Activated naive CD4-positive, alpha-beta T cell treated with Interleukin-2 at 50 U/mL for 16 hours (primary cell): ENCODE measurements around the gene MIOS.

Experiments used
- DNase-seq: peaks from one replicate; pipeline ENCODE4 v3.0.0-alpha.2; 2020

Gene MIOS

GRCh38 chr7:7566651-7567611 is at the start of gene MIOS:
TSS of gene MIOS (plus strand) at chr7:7566884. CDS start at chr7:7572476, 5,592 bp downstream.
- DNase-seq, result peak; percentile 82

GRCh38 chr7:7517754-7518153 is 48.9 kb upstream of the MIOS start:
- DNase-seq, result no peak

DNA sequence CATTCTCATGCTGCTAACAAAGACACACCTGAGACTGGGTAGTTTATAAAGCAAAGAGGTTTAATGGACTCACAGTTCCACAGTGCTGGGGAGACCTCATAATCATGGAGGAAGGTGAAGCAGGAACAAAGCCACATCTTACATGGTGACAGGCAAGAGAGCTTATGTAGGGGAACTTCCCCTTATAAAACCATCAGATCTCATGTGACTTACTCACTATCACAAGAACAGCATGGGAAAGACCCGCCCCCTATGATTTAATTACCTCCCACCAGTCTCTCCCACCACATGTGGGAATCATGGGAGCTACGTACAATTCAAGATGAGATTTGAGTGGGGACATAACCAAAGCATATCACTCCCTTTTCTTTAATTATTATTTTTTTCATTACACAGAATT is 47.6 kb upstream of the MIOS start:
- DNase-seq, result no peak

DNA sequence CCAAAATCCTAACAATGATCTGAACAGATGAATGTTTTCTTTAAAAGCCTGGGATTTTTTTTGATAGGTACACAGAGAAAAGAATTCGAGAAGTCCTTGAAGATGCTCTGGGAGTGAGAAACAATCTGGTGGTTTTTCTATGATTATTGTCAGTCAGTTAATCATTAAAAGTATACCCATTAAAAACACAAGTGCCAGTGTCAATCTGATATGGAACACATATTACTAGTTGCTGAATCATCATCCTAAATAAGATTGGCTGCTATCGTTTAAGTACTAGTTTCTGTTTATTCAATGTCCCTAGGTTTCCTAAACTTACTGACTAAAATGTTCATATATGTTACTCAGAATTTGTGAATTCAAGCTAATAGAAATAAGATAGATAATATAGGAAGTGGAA is 47.2 kb upstream of the MIOS start:
- no peak for DNase-seq

- no peak for DNase-seq
Observed at GRCh38 chr7:7521259-7521658, 45.4 kb upstream of the MIOS start.

DNA sequence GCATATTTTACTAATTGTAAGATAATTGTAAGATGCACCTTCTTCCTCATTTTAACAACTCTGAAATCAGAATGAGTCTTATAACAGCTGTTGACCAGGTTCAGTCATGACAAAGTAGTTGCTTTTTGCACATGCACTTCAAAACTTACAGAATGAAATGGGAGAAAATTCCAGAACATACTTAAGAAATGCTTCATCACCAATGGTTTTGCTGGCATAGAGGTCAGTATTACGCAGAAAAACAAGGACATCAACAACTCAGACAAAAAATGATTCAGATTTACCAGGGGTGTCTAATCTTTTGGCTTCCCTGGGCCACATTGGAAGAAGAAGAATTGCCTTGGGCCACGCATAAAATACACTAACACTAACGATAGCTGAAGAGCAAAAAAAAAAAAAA is 44.3 kb upstream of the MIOS start:
- no peak for DNase-seq

DNA sequence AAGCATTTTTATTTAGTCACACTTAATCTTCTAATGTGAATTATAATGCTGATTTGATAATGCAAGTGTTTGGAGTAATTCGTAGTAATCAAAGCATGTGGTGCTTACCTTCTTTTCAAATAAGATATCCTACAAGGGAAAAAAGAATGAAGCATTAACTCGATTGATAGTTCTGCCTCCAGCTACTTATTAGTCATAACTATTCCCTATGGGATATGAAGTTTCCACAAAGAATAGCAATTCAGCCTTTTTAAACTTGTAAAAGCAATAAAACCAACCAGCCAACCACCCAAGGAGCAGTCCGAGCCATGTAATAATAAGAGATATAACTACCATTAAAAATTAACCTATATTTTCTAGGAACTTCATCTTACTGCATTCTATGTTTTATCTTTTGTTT is 42.6 kb upstream of the MIOS start:
- no peak for DNase-seq

DNA sequence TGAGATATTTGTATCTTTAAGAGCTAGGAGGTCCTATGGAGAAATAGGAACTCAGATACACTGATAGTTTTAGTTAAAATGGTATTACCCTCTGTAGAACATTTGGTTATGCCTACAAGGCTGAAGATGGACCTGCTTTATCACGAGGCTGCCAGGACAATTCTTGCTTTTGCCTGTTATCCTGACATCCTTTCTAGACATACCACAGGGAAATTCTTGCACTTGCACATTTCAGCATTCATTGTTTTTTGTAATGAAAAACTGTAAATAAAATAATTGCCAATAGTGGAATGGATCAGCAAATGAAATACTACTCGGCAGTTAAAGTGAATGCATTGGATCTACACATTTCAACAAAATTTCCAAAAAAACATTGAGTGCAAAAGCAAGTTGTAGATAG is 40.7 kb upstream of the MIOS start:
- no peak for DNase-seq

GRCh38 chr7:7527047-7527446 is 39.6 kb upstream of the MIOS start:
- no peak for DNase-seq

DNA sequence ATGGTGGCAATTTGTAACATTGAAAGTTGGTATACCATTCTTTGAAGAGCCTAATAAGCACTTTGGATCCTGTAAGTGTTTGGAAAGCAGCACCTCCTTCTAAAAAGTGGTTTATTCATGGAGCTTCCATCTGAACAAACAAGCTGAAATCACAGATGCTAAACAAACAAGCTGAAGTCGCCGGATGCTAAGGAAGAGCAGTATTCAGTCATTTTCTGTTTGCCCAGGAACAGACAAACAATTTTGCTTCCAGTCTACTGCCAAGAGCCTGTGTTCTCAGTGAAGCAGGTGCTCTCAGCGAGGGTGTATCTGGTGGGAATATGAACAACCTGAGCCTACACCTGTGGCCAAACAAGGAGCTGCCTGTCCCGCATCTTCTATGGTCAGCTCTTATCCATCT is 37.4 kb upstream of the MIOS start:
- no peak for DNase-seq

GRCh38 chr7:7533831-7534430 is 32.8 kb upstream of the MIOS start:
- DNase-seq, result no peak

- no peak for DNase-seq
Observed at GRCh38 chr7:7535691-7536090, 31.0 kb upstream of the MIOS start, which contains the start of gene COL28A1. TSS of gene COL28A1 (minus strand) at chr7:7535873. CDS start at chr7:7532875, 2,998 bp downstream.

DNA sequence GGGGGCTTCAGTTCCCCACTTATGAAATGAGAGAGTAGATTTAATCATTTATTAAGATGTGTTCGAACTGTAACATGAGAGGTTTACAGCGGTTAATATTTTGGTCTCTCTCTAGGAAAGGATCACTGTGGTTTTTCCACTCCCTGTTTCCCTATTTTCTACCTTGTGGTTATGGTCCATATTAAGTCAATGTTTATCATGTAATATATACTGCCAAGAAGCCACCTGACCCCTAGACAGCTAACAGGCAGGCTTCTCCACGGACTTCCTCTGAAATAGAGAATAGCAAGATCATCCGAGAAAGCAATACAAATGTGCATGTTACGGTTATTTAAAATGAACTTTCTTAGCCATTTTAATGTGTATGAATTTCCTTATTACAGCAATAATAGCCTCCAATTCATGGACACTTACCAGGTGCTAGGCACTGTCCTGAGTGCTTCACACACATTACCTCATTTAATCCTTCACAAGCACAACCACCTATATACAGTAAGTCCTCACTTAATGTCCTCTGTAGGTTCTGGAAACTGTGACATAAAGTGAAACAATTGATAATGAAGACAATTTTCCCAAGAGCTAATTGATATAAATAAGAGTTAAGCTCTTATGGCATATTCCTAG is 30.2 kb upstream of the MIOS start:
- DNase-seq, result no peak

- DNase-seq, result no peak
Observed at GRCh38 chr7:7537711-7538110, 29.0 kb upstream of the MIOS start.

DNA sequence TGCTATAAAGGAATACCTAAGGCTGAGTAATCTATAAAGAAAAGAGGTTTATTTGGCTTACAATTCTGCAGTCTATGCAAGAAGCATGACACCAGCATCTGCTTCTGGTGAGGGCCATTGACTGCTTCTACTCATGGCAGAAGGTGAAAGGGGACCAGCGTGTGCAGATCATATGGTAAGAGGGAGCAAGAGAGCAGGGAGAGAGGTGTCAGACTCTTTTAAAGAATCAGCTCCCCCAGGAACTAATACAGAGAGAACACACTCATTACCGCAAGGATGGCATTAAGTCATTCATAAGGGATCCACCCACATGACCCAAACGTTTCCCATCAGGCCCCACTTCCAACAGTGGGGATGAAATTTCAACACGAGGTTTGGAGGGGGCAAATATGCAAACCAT is 27.5 kb upstream of the MIOS start:
- no peak for DNase-seq

- DNase-seq, result no peak
Observed at GRCh38 chr7:7539711-7540110, 27.0 kb upstream of the MIOS start.

- no peak for DNase-seq
Observed at GRCh38 chr7:7542251-7542835, 24.3 kb upstream of the MIOS start.

DNA sequence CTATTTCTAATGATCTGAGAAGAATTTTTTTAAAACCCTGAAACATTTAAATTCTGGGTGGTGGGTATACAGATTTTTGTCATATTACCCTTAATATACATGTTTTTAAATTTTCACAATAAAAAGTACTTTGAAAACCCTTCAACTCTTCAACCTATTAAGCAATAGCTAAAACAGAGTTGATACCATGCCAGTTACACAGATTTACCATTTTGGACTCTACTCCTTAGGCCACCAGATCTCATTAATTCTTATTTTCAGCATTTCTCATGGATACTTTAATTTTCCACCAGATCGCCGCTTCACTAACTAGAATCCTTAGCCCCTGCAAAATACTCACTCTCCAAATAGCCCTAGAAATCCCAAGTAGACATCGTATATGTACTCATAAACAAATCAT is 18.3 kb upstream of the MIOS start:
- DNase-seq, result no peak

- no peak for DNase-seq
Observed at GRCh38 chr7:7550663-7551062, 16.0 kb upstream of the MIOS start.

DNA sequence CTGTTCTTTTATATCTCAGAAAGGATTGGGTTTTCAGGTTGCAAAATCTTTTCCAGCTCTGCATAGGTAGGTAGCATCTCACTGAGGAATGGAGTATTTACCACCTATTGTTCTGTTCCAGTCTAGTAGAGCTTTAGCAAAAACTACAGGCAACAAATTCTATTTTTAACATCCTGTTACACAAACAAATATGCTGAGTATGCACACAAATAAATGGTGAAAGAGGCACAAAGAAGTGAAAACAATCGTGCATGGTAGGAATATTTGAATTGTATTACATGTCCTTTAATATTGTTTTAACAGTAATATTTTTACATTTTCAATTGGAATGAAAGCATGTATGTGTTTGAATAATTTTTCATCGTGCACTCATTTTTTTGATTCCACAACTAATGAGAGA is 14.5 kb upstream of the MIOS start:
- DNase-seq, result no peak

DNA sequence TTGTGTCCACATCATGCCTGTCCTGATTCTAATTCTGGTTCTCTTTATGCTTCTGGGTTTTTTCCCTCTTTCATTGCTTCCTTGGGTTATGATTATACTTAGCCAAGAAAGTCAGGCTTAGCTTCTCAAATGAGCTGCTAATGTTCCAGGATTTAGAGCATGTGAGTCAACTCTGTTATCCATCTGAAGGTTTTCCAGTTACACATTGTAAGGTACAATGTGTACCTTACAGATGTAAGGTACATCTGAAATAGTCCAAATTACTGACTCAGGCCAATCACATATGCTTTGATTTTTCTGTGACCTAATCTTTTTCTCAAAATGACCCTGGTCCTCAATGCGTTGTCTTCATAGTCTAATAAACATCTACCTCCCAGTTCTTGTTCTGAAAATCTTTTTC is 13.3 kb upstream of the MIOS start:
- no peak for DNase-seq

GRCh38 chr7:7554021-7554432 is 12.7 kb upstream of the MIOS start:
- DNase-seq, result no peak
